HTERT RPE-1 (cell line): ENCODE data around the gene MAPRE3.

Experiments
- in situ Hi-C: fragments of 300-500 bp; cut with MboI; formaldehyde crosslinking; loops from 4 replicates; pipeline ENCODE4 v1.14.3; 2020; ENCODE audit warnings: low sequenced_read_pairs

MAPRE3 gene

DNA sequence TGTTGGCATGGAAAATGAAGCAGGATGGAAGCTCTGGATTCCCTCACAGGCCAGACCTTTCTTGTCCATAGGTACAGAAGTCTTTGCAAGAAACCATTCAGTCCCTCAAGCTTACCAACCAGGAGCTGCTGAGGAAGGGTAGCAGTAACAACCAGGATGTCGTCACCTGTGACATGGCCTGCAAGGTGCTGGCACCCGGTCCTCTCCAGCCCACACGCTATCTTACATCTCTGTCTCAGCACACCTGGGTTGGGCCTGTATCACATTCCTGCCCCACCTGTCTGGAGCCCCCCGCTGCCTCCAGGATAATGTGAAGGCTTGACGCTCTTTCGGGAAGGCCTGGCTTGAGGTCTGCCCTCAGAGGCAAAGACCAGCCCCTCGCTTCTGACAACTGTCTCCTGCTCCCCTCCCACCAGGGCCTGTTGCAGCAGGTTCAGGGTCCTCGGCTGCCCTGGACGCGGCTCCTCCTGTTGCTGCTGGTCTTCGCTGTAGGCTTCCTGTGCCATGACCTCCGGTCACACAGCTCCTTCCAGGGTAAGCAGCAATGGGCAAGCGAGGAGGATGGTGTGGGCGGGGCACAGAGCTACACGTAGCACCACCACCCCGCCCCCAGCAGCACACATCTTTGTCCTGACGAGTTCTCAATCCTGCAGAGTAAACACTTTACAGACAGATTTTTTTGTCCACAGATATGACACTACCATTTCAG lies 68.3 kb downstream of the MAPRE3 start:
- in situ Hi-C loops: no loop called here

DNA sequence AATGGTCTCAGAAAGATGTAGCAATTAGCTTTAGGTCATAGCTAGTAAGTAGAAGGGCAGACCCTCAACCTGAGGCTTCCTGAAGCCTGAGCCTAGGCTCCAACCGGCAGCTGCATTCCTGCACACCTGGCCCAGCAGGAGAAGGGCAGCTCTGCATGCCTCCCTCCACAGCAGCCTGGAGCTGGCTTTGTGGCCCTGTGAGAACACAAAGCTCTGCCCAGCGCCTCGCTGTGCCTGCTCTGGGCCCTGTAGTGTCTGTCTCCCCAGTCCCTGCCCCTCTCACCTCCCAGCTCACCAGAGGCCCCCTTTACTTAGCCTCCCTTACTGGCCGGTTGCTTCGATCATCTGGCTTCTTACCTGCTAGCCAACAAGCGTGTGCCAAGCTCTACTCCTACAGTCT lies 69.0 kb downstream of the MAPRE3 start:
- in situ Hi-C loops: no loop called here

DNA sequence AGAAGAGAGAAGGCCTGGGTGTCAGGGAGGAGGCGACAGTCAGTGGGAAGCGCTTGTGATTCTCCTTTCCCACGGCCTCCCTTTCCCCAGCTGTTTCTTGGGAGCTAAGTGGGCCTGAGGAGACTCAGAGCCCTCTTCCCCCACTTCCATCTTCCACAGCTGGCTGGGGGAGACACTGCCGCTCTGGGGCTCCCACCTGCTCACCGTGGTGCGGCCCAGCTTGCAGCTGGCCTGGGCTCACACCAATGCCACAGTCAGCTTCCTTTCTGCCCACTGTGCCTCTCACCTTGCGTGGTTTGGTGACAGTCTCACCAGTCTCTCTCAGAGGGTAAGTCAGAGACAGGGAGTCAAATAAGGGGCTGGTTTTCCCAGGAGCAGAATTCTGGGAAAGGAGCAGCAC lies 69.4 kb downstream of the MAPRE3 start:
- in situ Hi-C loops: no loop called here

DNA sequence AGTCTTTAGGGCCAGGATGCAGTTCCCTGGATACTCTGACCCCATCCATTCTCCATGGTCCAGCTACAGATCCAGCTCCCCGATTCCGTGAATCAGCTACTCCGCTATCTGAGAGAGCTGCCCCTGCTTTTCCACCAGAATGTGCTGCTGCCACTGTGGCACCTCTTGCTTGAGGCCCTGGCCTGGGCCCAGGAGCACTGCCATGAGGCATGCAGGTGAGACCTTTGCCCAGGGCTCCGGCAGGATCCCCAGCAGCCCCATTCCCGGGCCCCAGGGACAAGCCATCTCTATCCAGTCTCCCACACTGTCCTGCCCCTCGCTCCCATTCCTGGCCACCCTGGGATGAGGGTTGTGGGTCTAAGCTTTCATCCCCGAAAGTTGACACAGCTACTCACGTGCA lies 69.8 kb downstream of the MAPRE3 start:
- in situ Hi-C loops: no loop called here

DNA sequence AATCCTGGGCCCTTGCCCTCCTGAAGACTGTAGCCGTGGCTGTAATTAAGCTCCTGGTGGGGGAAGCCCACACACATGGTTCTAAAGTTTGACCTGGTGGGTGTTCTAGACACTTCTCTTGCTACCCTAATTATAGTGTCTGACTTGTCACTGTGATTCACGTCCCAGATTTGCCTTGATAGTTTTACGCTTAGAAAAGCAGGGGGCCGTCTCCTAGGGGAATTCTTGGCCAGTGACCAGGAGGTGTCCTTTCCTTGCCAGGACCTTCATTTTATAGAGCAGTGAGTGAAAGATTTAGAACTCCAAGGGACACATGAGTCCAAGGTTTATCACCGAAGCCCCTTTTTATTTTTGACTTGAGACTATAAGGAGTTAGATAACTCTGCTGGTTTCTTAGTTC lies 71.3 kb downstream of the MAPRE3 start:
- in situ Hi-C loops: no loop called here

DNA sequence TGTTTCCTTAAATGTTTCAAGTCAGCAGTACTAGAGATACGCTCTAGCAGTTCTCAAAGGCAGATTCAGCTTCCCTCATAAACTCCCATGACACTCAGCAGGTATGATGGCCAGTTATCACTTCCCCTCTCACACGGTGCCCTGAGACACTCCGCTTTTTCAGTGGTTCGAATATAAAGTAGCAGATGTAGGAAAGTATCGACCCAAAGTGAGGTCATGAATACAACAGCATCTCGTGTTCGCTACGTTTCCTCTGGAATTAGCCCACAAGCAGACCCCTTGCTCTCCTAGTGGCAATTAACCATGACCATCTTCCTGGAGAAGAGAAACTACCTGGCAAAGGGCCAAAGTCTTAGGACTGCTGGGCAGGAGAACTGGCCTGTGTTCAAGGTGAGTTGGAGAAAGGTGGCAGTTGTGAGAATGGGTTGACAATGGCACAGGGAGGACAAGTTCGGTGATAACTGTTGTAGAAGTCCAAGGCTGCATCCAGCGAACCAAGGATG lies 71.8 kb downstream of the MAPRE3 start:
- in situ Hi-C loops: no loop called here

DNA sequence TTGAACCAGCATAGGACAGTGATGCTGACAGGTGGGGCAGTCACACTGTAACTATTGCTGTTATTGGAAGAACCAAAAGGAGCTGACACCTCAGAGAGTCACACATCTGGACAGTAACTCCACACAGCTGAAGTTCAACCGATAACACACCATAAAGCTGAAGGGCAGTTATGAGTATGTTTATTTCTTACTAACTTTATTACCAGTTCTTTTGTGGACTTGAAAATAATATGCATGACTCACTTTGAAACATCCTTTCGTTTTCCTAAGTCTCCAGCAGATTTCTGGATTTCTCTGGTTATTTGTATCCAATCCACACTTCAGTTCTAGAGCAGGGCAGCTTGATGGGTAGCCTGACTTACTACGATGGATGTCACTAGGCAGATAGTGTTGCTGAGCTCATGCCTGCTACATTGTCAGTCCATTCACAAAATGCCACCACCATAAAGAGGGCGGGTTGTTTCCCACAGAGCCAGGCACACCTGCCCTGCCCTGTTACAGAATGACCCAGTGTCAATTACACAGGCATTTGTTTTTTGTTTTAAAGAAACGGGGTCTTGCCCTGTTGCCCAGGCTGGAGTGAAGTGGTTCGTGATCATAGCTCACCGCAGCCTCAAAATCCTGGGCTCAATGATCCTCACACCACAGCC lies 72.7 kb downstream of the MAPRE3 start:
- in situ Hi-C loops: no loop called here

DNA sequence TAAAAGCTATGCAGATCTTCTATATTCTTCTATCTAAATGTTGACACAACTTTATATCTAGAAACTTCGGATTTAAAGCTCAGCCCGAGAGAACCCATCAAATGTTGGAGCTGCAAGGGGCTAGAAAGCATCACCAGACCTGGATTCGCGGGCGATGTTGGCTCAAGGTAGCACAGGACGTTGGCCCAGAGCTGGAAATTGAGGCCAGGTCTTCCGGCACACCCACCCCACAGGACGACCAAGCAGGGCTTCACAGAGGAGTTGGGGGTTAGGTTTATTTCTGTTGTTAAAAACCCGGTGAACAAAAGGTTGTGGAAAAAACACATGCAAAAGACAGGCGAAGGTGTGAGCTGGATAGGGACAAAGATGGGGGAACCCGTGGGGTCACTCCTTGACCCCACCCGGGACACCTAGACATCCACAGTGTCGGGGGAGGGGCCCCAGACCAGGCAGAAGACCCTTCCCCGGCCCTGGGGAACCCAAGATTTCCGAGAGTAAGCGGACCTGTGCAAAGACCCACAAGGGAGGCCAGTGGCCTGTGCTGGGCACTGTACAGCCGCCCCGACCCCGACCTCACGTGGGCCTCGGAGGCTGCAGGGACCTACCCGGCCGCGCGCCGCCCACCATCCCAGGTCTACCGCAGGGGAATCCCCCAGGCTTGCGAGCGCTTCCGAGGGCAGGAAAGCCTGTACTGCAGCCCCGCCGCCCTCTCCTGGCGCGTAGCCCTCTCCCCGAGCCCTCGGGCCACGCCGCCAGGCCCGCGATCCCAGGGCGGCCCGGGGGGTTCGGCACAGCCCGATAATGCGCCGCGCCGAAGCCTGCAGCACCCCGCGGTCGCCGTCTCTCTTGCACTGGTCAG lies 79.2 kb downstream of the MAPRE3 start:
- in situ Hi-C loops: no loop called here

DNA sequence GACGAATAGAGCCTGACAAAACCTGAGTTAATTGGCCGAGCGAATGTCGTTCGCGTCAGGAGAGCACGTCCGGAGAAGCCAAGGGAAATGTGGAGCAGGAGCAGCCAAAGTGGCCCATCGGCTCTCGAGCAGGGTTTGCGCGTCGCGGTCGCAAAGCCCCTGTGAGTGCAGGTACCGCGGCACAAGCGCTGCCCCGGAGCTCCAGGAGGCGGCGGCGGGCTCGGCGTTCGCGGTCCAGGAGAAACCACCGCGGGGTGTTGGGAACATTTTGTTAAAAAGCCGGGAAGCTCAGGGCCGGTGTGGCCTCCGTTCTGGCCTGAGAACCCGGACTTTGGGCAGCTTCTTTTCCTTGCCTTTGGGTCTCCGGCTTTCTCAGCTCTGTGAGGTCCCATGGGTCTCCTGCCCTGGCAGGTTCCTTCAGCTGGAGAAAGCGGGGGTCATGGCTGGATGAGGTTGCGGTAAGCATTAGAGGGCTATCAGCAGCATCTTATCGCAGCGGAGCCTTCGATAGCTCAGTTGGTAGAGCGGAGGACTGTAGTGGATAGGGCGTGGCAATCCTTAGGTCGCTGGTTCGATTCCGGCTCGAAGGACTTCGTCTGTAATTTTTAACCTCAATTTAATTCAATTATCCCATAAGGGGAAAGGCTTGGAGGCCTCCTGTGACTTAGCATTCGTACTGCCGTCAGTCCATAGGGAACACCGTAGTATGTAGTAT lies 80.0 kb downstream of the MAPRE3 start:
- in situ Hi-C loops: no loop called here

DNA sequence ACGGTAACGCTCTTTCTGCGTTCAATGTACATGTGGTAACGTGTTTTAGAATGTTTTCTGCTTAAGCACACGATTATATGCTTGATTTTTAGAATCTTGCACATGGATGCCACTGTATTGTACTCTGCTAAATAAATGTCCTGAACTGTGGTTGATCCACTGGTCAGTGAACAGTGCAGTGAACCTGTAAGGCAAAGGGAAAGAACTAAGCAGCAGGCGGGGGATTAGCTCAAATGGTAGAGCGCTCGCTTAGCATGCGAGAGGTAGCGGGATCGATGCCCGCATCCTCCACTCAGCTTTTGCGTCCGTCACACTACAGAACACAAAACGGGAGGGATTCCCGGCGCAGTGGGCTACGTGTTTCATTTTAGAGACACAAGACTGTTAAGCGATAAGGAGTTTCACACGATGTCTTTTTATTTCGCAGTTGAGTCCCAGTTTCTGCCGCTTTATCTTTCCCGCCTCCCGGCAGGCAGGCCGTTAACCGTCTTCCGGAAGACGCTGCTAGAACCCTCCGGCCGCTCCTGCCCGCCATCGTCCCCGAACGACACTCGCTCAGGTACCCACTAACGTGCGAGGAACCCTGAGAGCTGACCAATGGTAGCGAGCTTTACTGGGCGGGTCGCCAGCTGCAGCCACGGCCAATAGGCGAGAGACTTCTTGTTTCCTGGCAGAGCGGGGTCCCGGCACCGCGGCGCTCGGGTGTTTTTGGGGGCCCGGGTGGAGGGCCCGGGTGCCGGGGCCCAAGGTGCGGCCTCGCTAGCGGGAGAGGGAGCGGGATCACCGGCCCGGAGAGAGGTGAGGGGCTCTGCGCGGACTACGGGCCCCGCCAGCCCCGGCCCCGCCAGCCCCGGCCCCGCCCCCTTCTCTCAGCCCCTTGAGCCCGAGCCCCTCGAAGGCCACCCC lies 80.8 kb downstream of the MAPRE3 start, which contains the start of gene AGBL5:
Gene AGBL5, plus strand, starts transcription at position 673 of the 906 bp plus-strand sequence. CDS start 1,291 bp downstream, outside the sequence.
- in situ Hi-C loops: no loop called here

DNA sequence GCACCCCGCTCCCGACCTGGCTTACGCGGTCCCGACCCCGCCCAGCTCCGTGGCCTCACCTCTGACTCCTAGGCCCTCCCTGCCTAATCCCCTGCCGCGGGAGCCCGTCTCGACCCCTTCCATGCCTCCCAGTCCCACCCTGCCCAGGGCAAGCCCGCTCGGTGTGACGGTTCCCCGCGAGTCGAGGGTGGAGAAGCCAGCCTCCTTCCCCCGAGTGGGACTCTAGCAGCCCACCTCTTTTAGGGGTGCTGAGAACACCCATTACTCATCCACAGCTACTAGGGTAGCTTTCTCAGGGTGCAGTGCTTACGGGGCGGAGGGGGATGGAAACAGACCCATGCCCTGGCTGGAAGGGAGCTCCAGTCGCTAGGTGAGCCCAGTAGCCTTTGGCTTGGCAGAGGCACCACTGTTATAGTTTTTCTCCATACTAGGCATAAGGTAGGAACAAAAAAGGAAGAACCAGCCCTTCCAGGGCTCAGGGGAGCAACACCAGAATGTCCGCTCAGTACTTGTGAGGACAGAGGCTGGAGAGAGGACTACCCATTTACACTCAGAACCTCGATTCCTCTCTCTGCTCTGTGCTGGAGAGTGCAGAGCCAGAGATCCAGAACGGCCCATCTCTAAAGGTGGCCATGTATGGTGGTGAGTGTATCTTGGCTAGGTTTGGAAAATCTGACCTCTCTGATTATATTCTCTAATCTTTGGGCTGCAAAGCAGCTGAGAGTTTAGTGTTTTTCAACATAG lies 81.6 kb downstream of the MAPRE3 start:
- in situ Hi-C loops: no loop called here

DNA sequence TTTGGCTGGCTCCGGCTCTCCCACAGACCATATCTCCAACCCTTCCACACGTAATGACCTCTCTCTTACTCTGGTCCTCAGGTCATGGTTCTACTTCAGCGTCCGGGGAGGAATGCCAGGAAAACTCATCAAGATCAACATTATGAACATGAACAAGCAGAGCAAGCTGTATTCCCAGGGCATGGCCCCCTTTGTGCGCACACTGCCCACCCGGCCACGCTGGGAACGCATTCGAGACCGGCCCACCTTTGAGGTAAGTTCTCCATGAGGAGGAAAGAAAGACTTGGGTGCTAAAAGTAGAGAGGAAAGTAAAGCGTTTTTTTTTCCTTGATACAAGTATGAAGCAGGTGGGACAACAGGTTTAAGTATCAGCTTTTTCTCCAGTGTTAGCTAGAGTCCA lies 82.9 kb downstream of the MAPRE3 start:
- in situ Hi-C loops: no loop called here

DNA sequence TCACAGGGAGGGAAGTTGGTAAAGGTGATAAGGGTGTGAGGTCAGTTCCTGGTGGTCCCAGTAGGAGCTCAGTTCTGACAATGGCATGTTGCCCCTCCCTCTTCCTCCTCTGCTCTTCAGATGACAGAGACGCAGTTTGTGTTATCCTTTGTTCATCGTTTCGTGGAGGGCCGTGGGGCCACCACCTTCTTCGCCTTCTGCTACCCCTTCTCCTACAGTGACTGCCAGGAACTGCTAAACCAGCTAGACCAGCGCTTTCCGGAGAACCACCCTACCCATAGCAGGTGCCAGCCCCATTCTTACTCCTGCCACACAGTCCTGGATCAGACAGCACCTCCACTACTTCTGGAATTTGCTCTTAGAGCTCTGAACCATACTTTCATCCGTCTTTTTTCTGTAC lies 83.3 kb downstream of the MAPRE3 start:
- in situ Hi-C loops: no loop called here

DNA sequence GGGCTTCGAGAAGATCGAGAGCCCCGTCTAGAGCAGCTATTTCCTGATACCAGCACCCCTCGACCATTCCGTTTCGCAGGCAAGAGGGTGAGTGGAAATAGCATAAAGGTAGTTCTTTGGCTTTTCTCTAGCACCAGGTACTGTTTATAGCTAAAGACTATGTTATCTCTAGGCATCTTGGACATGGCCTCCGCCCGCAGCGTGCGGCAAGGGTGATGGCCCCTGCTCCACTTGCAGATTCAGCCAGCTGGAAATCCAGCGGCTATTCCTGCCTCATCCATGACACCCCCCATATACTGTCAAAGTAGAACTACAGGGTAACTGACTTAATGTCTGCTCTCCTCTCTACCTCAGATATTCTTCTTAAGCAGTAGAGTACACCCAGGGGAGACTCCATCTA lies 84.3 kb downstream of the MAPRE3 start:
- in situ Hi-C loops: no loop called here

DNA sequence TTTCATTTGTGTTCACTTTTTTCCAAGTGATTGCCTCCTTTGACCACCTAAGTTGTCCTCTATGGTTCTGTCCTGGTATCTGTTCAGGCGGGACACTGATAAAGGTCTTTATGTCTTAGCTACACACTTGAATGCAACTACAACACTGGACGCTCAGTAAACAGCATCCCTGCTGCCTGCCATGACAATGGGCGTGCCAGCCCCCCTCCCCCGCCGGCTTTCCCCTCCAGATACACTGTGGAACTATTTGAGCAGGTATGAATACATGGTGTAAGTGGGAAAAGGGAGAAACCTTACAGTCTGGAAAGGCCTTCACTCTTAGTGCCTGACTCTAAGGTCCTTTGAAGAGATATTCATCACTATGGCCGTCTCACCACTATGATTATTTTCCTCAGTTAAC lies 86.7 kb downstream of the MAPRE3 start:
- in situ Hi-C loops: no loop called here

DNA sequence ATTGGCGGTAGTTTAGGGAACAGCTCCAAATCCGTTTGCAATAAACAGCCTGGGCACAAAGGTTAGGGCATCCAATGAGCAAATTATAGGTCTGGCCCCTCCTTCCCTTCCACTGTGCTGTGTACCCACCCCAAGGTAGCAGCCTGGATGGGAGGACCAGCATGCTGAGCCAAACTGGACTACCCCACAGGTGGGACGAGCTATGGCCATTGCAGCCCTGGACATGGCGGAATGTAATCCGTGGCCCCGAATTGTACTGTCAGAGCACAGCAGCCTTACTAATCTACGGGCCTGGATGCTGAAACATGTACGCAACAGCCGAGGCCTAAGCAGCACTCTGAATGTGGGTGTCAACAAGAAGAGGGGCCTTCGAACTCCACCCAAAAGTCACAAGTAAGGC lies 87.8 kb downstream of the MAPRE3 start:
- in situ Hi-C loops: no loop called here

DNA sequence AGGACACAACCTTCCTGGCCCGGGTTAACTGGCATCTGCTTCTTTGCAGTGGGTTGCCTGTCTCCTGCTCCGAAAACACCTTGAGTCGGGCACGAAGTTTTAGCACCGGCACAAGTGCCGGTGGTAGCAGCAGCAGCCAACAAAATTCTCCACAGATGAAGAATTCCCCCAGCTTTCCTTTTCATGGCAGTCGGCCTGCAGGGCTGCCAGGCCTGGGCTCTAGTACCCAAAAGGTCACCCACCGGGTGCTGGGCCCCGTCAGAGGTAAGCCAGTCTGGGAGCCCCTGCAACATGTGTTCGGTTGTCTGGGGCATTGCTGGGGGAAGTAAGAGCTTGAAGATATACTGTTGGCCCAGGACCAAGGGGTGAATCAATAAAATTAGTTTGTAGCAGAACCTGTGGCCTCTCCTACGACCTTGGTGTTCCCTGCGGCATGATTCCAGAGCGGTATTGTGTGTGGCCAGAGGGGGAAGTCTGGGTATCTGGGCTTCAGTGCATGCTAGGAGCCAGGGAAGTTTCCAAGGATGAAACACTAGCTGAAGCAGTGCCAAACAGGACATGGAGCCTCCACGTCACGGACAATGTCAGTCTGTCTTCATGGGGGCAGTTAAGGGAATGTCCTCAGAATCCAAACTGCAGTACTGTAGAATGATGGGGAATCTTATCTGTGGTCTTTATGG lies 88.8 kb downstream of the MAPRE3 start:
- in situ Hi-C loops: no loop called here

DNA sequence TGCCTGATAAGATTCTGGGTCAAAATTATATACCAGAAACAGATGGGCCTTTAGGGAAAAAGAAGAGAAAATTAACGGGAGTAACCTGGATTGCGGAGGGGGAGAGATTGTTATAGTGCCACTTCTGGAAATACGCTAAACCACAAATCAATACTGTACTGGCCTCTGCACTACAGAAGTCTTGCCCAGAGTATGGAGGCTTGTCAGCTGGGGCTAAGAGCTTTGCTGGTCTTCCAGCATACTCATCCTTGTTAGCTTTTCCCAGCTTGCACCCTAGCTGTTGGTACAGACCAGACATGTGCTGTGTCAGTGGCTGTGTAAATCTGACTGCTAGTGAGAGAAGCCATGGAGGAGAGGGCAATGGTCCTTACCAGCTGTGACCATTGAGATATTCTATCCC lies 89.9 kb downstream of the MAPRE3 start:
- in situ Hi-C loops: no loop called here

DNA sequence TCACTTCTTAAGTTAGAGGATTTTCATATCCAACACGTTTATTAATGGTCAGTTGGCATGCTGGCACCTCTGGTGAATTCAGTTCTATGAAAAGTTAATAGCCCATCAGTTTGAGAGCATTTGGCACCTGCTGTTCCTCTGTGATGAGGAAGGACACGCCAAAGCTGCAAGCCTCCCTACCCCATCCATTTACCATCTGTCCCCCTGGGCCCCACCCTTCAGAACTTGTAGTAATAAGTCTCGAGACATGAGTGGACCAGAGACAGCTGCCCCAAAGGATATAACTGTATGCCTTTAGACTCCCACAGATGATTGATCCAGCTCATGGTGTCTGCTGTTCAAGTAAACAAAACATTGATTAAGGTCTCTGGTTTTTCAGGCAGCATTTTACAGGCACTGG lies 94.7 kb downstream of the MAPRE3 start:
- in situ Hi-C loops: no loop called here
